Aorta (tissue), 5 donors: ENCODE results near the gene AP2A2. TPM values are rescaled to one million over a fixed set of nuclear protein-coding genes. Genes with fewer than 3 reads are reported as not detected.

Experiments used
- ATAC-seq: fragments of 200-7000 bp; cut with Tn5 transposase; one replicate; pipeline ENCODE4 v1.9.1; 2022; ENCODE audit warnings: moderate library complexity; ENCODE audit not compliant: low FRiP score
- DNase-seq, 2 donors: peaks; one replicate each; pipeline ENCODE4 v3.0.0-alpha.2; 2020
- H3K27ac ChIP-seq, 2 donors: one replicate each; pipeline ENCODE4 v1.5.1; 2013; ENCODE audit warnings: low read length in 2 of 2, mild to moderate bottlenecking in 2 of 2, moderate library complexity in 2 of 2, control low read depth in 1 of 2, inconsistent platforms in 1 of 2, low read depth in 1 of 2
- H3K27me3 ChIP-seq, 2 donors: one replicate each; pipeline ENCODE4 v1.6.1; 2013; ENCODE audit warnings: control low read depth in 1 of 2, low read length in 1 of 2, mild to moderate bottlenecking in 1 of 2, moderate library complexity in 1 of 2; ENCODE audit not compliant: insufficient read depth in 2 of 2, control insufficient read depth in 1 of 2
- H3K36me3 ChIP-seq, 2 donors: one replicate each; pipeline ENCODE4 v1.6.1; 2013; ENCODE audit warnings: control low read depth in 1 of 2, low read length in 1 of 2, mild to moderate bottlenecking in 1 of 2; ENCODE audit not compliant: insufficient read depth in 2 of 2, control insufficient read depth in 1 of 2
- H3K4me1 ChIP-seq, 2 donors: one replicate each; pipeline ENCODE4 v1.6.1; 2013; ENCODE audit warnings: low read length in 2 of 2, control low read depth in 1 of 2, mild to moderate bottlenecking in 1 of 2, moderate library complexity in 1 of 2; ENCODE audit not compliant: insufficient read depth in 2 of 2, control insufficient read depth in 1 of 2
- H3K4me3 ChIP-seq, 2 donors: one replicate each; pipeline ENCODE4 v1.5.1; 2013; ENCODE audit warnings: low read length in 2 of 2, control low read depth in 1 of 2, mild to moderate bottlenecking in 1 of 2
- H3K9me3 ChIP-seq: one replicate; pipeline ENCODE4 v1.6.1; 2013; ENCODE audit warnings: mild to moderate bottlenecking, low read length; ENCODE audit not compliant: control insufficient read depth
- WGBS, 2 donors: extraction: QIAGEN DNeasy Blood & Tissue Kit; methylation state at CpG; one replicate each; pipeline ENCODE4 v1.1.7; 2013; 5-methylcytosine and 5-hydroxymethylcytosine counted together
- intact Hi-C, 2 donors: fragments of 100-400 bp; cut with DNase I; formaldehyde crosslinking; loops; one replicate each; pipeline versions ENCODE4 v1.14.2 to v1.15.0; 2022
- polyA plus RNA-seq, 2 donors: library from polyadenylated mRNA; stranded (reverse); fragments of 200-250 nt; gene quantifications; one replicate each; pipeline ENCODE4 v1.2.3, GENCODE V29; 2013
- total RNA-seq, 2 donors: library from RNA; stranded (reverse); fragmentation: NEBNext Ultra II Directional; extraction: Animal tissue kit (Norgen Biotek cat#: 25700); gene quantifications; one replicate each; pipeline ENCODE4 v1.2.1, GENCODE V29; 2021
- donor health status: healthy with polysubstance abuse.
- donor health status: Bipolar disorder and iron deficiency.
- donor health status: DM: no; HTN: no; CAD: no.
- donor health status: DM: no; HTN: no; CAD: no.
- donor health status: DM: yes; HTN: yes; CAD: no.

Gene AP2A2
- total and polyA plus RNA-seq, 4 donors = 14.0 to 147 (median 70.3) TPM

- intact Hi-C loops = loop anchor here (5.0 to 10.0 kb wide), 2 partner anchors 130 to 412 kb away; no protein-coding TSS in a partner anchor
- H3K4me1 ChIP-seq = no peaks in the 10 kb centered on the region
- ATAC-seq (no peak), DNase-seq (peak in 1 of 2 donors; percentile 60)
- H3K36me3 ChIP-seq = no peaks in the 10 kb centered on the region
- H3K4me3 ChIP-seq = no peak overlapping the region
- H3K27me3 ChIP-seq = no peaks in the 10 kb centered on the region
- 74 to 75% methylated on average over 27 to 28 of the region's 28 CpGs for WGBS, 2 donors
- no peaks in the 10 kb centered on the region for H3K9me3 ChIP-seq
- H3K27ac ChIP-seq = no peak overlapping the region
These were observed 543 bp upstream of the AP2A2 start for GRCh38 chr11:925158-925495.

- peak; percentile 1 for ATAC-seq
- 1% methylated on average over 24 to 26 of the region's 26 CpGs for WGBS, 2 donors
- intact Hi-C loops = loop anchor here (5.0 to 10.0 kb wide), 2 partner anchors 128 to 411 kb away; no protein-coding TSS in a partner anchor
- no peaks in the 10 kb centered on the region for H3K9me3 ChIP-seq
- H3K4me3 ChIP-seq = peak overlapping the region; percentile 96 to 97
- H3K4me1 ChIP-seq = no peaks in the 10 kb centered on the region
- peak in 1 of 2 donors; percentile 65 for DNase-seq
- no peak overlapping the region for H3K27ac ChIP-seq
- no peaks in the 10 kb centered on the region for H3K27me3 ChIP-seq
- no peaks in the 10 kb centered on the region for H3K36me3 ChIP-seq
These were observed 759 bp downstream of the AP2A2 start for GRCh38 chr11:926341-926916.

GRCh38 chr11:927871-928270 is 2.2 kb downstream of the AP2A2 start:
- H3K27ac ChIP-seq = no peak overlapping the region
- 71 to 73% methylated on average over 7 of the region's 7 CpGs for WGBS, 2 donors
- intact Hi-C loops = loop anchor here (5.0 to 10.0 kb wide), 2 partner anchors 127 to 409 kb away; no protein-coding TSS in a partner anchor
- H3K36me3 ChIP-seq = no peaks in the 10 kb centered on the region
- H3K4me1 ChIP-seq = no peaks in the 10 kb centered on the region
- H3K9me3 ChIP-seq = no peaks in the 10 kb centered on the region
- DNase-seq (peak in 1 of 2 donors; percentile 15), ATAC-seq (no peak)
- no peak overlapping the region for H3K4me3 ChIP-seq
- no peaks in the 10 kb centered on the region for H3K27me3 ChIP-seq

- Histone ChIP-seq H3K4me3 (no peak overlapping the region), H3K27ac (no peak overlapping the region)
These were observed 3.1 kb downstream of the AP2A2 start for GRCh38 chr11:928786-929185.

GRCh38 chr11:929405-929804 is 3.7 kb downstream of the AP2A2 start:
- ATAC-seq = no peak
- DNase-seq = peak in 1 of 2 donors; percentile 25
- Histone ChIP-seq H3K27ac (no peak overlapping the region), H3K27me3 (no peaks in the 10 kb centered on the region), H3K9me3 (no peaks in the 10 kb centered on the region), H3K4me3 (no peak overlapping the region), H3K4me1 (peaks cover 0 to 2% of the 10 kb centered on the region in 2 donors), H3K36me3 (no peaks in the 10 kb centered on the region)
- intact Hi-C loops = loop anchor here (5.0 to 10.0 kb wide), 2 partner anchors 125 to 408 kb away; no protein-coding TSS in a partner anchor
- 97% methylated on average over 11 of the region's 11 CpGs for WGBS, 2 donors

More at GRCh38 chr11:928786-929185, 3.1 kb downstream of the AP2A2 start:
- Histone ChIP-seq H3K27me3 (no peaks in the 10 kb centered on the region), H3K9me3 (no peaks in the 10 kb centered on the region), H3K4me1 (peaks cover 0 to 2% of the 10 kb centered on the region in 2 donors), H3K36me3 (no peaks in the 10 kb centered on the region)
- DNase-seq (peak in 1 of 2 donors; percentile 5), ATAC-seq (no peak)
- intact Hi-C loops = loop anchor here (5.0 to 10.0 kb wide), 2 partner anchors 126 to 409 kb away; no protein-coding TSS in a partner anchor
- 76 to 81% methylated on average over 8 of the region's 8 CpGs for WGBS, 2 donors

GRCh38 chr11:931385-931784 is 5.7 kb downstream of the AP2A2 start:
- intact Hi-C loops = no loop called here
- Histone ChIP-seq H3K9me3 (no peaks in the 10 kb centered on the region), H3K27ac (no peak overlapping the region), H3K36me3 (no peaks in the 10 kb centered on the region), H3K27me3 (no peaks in the 10 kb centered on the region), H3K4me1 (peaks cover 0 to 2% of the 10 kb centered on the region in 2 donors), H3K4me3 (no peak overlapping the region)
- WGBS, 2 donors = 19 to 27% methylated on average over 3 of the region's 3 CpGs
- ATAC-seq (no peak), DNase-seq (peak in 1 of 2 donors; percentile 21)

- no peak for ATAC-seq
- intact Hi-C loops = no loop called here
- WGBS, 2 donors = 74 to 75% methylated on average over 4 of the region's 4 CpGs
- Histone ChIP-seq H3K4me3 (no peak overlapping the region), H3K4me1 (peaks cover 0 to 2% of the 10 kb centered on the region in 2 donors), H3K36me3 (no peaks in the 10 kb centered on the region), H3K9me3 (no peaks in the 10 kb centered on the region), H3K27me3 (no peaks in the 10 kb centered on the region), H3K27ac (no peak overlapping the region)
- peak in 1 of 2 donors; percentile 43 for DNase-seq
These were observed 6.8 kb downstream of the AP2A2 start for GRCh38 chr11:932435-932834.

- WGBS, 2 donors = 12 to 18% methylated on average over 14 of the region's 14 CpGs
- peak; percentile 63 for ATAC-seq
- Histone ChIP-seq H3K36me3 (no peaks in the 10 kb centered on the region), H3K27me3 (no peaks in the 10 kb centered on the region), H3K4me3 (no peak overlapping the region), H3K9me3 (no peaks in the 10 kb centered on the region), H3K27ac (no peak overlapping the region), H3K4me1 (peaks cover 0 to 2% of the 10 kb centered on the region in 2 donors)
- intact Hi-C loops = no loop called here
- DNase-seq = peak in 1 of 2 donors; percentile 63
These were observed 7.6 kb downstream of the AP2A2 start for GRCh38 chr11:933142-933851.
